Activated T-helper 1 cell treated with anti-CD3 and anti-CD28 coated beads, Interleukin-12 subunit alpha, Interleukin-12 subunit beta, Interleukin-2, Interleukin-4 antibody, amounts not matched to agents 30 ng/mL and 10 ng/mL and 1 ng/mL, durations not matched to agents 14 hours and 24 hours and 36 hours (primary cell): ENCODE measurements around the gene DOCK11. TPM values are rescaled to one million over a fixed set of nuclear protein-coding genes. Genes with fewer than 3 reads are reported as not detected.
"Not testable (repeated sequence)": the region's sequence is repeated elsewhere in the genome, so short reads cannot be mapped to it uniquely, and the experiment has no call there.

Experiments used
- DNase-seq: peaks from one replicate; pipeline ENCODE4 v3.0.0; 2021; ENCODE audit warnings: low spot score
- H3K27ac Mint-ChIP-seq: one replicate; pipeline ENCODE4 v1.8.0; 2021; ENCODE audit warnings: mild to moderate bottlenecking, mixed read lengths
- H3K27me3 Mint-ChIP-seq: one replicate; pipeline ENCODE4 v1.8.0; 2022; ENCODE audit warnings: mild to moderate bottlenecking, moderate library complexity, mixed read lengths; ENCODE audit not compliant: insufficient read depth
- H3K36me3 Mint-ChIP-seq: one replicate; pipeline ENCODE4 v1.8.0; 2021; ENCODE audit warnings: low read depth, mixed read lengths
- H3K4me1 Mint-ChIP-seq: one replicate; pipeline ENCODE4 v1.8.0; 2021; ENCODE audit warnings: low read depth, mixed read lengths
- H3K4me3 Mint-ChIP-seq: one replicate; pipeline ENCODE4 v1.8.0; 2021; ENCODE audit warnings: mild to moderate bottlenecking, moderate library complexity, mixed read lengths
- H3K9me3 Mint-ChIP-seq: one replicate; pipeline ENCODE4 v1.8.0; 2021; ENCODE audit warnings: mixed read lengths
- intact Hi-C: fragments of 100-400 bp; cut with micrococcal nuclease; formaldehyde crosslinking; loops from one replicate; pipeline ENCODE4 v1.15.1; 2024
- total RNA-seq: library from RNA; stranded (reverse); gene quantifications from 2 replicates; pipeline ENCODE4 v1.2.3, GENCODE V29; 2022

DOCK11 gene
- total RNA-seq, 1 donor from 2014 or later: 28.6 TPM

DNA sequence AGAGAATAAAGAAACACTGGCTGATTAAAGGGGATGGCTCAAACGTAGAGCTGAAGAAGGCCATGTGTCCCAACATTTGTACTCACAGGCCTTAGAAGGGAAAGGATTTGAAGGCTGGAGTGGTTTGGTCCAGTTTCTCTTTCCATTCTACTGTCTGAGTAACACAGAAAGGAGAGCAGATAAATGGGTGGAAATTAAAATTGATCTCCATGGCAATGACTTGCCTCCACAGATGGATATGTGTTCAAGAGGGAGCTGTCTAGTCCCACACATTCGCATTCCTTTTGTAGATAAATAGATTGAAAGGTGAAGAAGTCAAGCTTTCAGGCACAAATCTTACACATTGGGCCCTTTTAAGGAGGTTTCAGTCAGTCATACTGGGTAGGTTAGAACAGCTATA, 74.6 kb downstream of the DOCK11 start:
- peaks cover 26% of the 10 kb centered on the region for H3K36me3 Mint-ChIP-seq
- no peaks in the 10 kb centered on the region for H3K27me3 Mint-ChIP-seq
- peaks cover 13% of the 10 kb centered on the region for H3K4me1 Mint-ChIP-seq
- intact Hi-C loops: loop anchor here (1.0 to 2.0 kb wide), 2 partner anchors 34 to 75 kb away; partner anchors contain the start of gene DOCK11
- H3K9me3 Mint-ChIP-seq: no peaks in the 10 kb centered on the region
- H3K27ac Mint-ChIP-seq: peak overlapping the region; percentile 56
- no peak for DNase-seq
- H3K4me3 Mint-ChIP-seq: no peak overlapping the region

DNA sequence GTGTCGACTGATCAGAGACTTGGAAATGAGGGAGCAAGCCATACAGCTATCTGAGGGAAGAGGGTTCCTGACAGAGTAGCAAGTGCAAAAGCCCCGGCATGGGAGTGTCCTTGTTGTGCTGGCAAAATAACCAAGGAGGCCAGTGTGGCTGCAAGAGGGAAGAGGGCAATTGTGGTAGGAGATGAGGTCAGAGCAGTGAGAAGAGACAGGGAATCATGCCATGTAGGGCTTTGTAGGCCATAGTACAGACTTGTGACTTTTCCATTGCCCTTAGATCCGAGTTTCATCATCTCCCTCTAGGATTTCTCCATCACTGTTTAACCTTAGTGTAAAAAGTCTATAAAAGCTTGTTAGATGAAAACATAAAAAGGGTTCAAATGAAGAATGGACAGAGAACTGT, 76.2 kb downstream of the DOCK11 start:
- intact Hi-C loops: loop anchor here (2.0 kb wide), 1 partner anchor 77 kb away; the partner anchor contains the start of gene DOCK11
- no peak for DNase-seq
- no peaks in the 10 kb centered on the region for H3K9me3 Mint-ChIP-seq

DNA sequence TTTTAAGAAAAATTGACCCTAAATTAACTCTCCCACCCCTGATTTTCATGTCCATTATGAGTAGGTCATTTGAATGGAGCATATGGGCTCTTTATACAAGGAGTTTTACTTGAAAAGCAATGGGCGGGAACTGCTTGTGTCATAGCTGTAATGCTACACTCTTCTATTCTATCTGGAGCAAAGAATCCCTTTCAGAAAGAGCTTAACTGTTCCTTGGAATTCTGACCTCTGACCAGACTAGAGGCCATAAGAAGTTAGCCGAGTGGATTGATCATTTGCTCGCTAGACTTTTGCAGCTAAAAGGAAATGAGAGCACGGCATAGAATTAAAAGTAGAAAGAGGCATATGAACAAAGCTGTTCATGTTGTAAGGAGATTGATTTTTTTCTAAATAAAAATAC, 79.1 kb downstream of the DOCK11 start:
- Mint-ChIP-seq H3K36me3 (peaks cover 16% of the 10 kb centered on the region), H3K27ac (no peak overlapping the region), H3K27me3 (no peaks in the 10 kb centered on the region), H3K9me3 (no peaks in the 10 kb centered on the region), H3K4me1 (peaks cover 5% of the 10 kb centered on the region), H3K4me3 (no peak overlapping the region)
- intact Hi-C loops: no loop called here
- no peak for DNase-seq

More for the DNA sequence above, 76.2 kb downstream of the DOCK11 start:
- Mint-ChIP-seq H3K27ac (no peak overlapping the region), H3K4me3 (no peak overlapping the region), H3K4me1 (peaks cover 13% of the 10 kb centered on the region), H3K36me3 (peaks cover 19% of the 10 kb centered on the region), H3K27me3 (no peaks in the 10 kb centered on the region)

DNA sequence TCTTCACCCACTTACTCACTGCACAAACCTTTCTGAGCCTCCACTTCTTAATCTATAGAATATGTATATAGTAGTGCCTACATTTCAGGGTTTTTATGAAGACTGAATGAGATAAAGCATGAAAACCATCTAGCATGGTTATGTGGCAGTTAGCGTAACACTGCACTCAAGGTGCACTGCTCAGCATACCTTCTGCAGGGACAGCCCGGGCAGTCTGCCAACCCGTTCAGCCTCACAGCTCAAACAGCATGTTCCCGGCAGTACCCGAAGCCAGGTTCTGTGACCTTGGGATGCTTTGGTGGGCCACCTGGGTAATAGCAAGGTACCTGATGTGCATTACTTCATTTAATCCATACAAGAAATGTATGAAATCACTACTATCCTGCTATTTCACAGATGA, 81.4 kb downstream of the DOCK11 start:
- no peaks in the 10 kb centered on the region for H3K4me1 Mint-ChIP-seq
- no peaks in the 10 kb centered on the region for H3K9me3 Mint-ChIP-seq
- H3K27ac Mint-ChIP-seq: no peak overlapping the region
- no peak for DNase-seq
- H3K27me3 Mint-ChIP-seq: no peaks in the 10 kb centered on the region
- intact Hi-C loops: no loop called here
- H3K36me3 Mint-ChIP-seq: peaks cover 13% of the 10 kb centered on the region
- H3K4me3 Mint-ChIP-seq: no peak overlapping the region

DNA sequence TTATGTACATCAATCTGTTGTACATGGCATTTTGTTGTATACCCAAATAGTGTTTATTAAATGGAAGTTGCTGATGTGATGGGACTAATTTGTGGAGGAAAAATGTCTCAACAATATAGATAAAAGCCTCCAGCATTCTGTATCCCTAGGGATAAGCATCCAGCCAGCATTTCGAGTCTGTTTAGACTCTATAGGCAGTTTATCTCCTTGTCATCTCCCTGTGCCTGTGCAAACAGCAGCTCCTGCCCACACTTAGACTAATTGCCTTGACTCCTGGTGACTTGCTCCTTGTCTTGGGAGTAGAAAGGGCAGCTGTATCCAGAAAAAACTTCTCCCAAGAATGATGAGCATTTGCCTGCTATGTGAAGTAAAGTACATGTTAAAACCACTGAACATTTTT, 83.8 kb downstream of the DOCK11 start:
- Mint-ChIP-seq H3K4me3 (no peak overlapping the region), H3K9me3 (no peaks in the 10 kb centered on the region), H3K36me3 (peaks cover 14% of the 10 kb centered on the region), H3K4me1 (no peaks in the 10 kb centered on the region), H3K27ac (no peak overlapping the region), H3K27me3 (no peaks in the 10 kb centered on the region)
- intact Hi-C loops: no loop called here
- no peak for DNase-seq

DNA sequence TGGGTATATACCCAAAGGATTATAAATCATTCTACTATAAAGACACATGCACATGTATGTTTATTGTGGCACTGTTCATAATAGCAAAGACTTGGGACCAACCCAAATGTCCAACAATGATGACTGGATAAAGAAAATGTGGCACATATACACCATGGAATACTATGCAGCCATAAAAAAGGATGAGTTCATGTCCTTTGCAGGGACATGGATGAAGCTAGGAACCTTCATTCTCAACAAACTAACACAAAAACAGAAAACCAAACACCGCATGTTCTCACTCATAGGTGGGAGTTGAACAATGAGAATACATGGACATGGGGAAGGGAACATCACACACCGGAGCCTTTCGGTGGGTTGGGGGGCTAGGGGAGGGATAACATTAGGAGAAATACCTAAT, 87.3 kb downstream of the DOCK11 start:
- intact Hi-C loops, H3K4me3 Mint-ChIP-seq, DNase-seq, H3K27ac Mint-ChIP-seq, H3K27me3 Mint-ChIP-seq, H3K9me3 Mint-ChIP-seq, H3K4me1 Mint-ChIP-seq: not testable (repeated sequence)
- H3K36me3 Mint-ChIP-seq: peaks cover 25% of the 10 kb centered on the region

DNA sequence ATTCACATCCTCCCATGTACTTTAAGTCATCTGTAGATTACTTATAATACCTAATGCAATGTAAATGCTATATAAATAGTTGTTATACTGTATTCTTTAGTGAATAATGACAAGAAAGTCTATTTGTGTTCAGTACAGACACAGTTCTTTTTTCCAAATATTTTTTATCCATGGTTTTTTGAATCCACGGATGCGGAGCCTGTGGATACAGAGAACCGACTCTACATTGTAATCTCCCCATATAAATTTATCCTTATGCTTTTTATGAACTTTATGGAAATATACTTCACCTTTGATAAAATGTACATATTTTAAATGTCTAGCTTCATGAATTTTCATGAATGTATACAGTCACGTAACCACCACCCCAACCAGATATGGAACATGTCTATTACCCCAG, 88.2 kb downstream of the DOCK11 start:
- no peak for DNase-seq
- Mint-ChIP-seq H3K36me3 (peaks cover 29% of the 10 kb centered on the region), H3K27ac (no peak overlapping the region), H3K27me3 (no peaks in the 10 kb centered on the region), H3K9me3 (no peaks in the 10 kb centered on the region), H3K4me3 (no peak overlapping the region), H3K4me1 (no peaks in the 10 kb centered on the region)
- intact Hi-C loops: no loop called here

DNA sequence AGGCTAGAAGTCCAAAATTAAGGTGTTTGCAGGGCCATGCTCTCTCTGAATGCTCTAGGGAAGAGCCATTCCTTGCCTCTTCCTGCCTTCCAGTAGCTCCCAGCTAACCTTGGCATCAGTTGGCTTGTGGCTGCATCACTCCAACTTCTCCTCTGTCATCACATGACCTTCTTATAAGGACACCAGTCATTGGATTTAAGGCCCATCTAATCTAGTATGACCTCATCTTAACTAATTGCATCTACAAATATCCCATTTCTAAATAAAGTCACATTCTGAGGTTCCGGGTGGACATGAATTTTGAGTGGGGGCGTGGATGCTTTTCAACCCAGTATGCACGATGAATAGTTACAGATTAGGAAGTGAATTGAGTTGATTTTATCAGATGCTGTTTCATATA, 89.7 kb downstream of the DOCK11 start:
- intact Hi-C loops: no loop called here
- Mint-ChIP-seq H3K27ac (no peak overlapping the region), H3K36me3 (peaks cover 26% of the 10 kb centered on the region), H3K4me3 (no peak overlapping the region), H3K4me1 (no peaks in the 10 kb centered on the region), H3K9me3 (no peaks in the 10 kb centered on the region), H3K27me3 (no peaks in the 10 kb centered on the region)
- DNase-seq: no peak

DNA sequence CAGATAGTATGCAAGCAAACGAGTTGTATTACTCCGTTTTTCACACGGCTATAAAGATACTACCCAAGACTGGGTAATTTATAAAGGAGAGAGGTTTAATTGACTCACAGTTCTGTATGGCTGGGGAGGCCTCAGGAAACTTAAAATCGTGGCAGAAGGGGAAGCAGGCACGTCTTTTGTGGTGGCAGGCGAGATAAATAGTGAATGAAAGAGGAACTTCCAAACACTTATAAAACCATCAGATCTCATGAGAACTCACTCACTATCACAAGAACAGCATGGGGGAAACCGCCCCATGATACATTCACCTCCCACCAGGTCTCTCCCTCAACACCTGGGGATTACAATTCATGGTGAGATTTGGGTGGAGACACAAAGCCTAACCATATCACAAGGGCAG, 90.6 kb downstream of the DOCK11 start:
- H3K36me3 Mint-ChIP-seq: peaks cover 30% of the 10 kb centered on the region
- DNase-seq, H3K4me3 Mint-ChIP-seq, H3K9me3 Mint-ChIP-seq, H3K27ac Mint-ChIP-seq, H3K4me1 Mint-ChIP-seq, H3K27me3 Mint-ChIP-seq, intact Hi-C loops: not testable (repeated sequence)

DNA sequence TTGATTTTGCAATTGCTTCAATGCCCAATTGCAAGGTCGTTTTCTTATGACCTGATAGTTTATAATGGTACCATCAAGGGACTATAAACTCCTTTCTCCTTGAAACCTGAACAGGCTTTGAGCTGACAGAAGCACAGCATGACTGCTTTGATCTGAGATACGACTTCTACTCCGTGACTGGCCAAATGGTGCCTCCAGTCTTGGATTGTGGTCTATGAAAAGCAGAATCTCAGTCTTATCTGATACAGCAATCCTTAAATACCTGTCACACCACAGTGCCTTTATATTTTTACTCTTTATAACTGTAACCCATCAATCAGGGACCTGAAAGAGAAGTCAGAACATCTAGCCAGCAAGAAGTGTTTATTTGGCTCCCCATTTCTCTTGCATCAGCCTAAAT, 93.1 kb downstream of the DOCK11 start:
- Mint-ChIP-seq H3K27ac (no peak overlapping the region), H3K4me1 (no peaks in the 10 kb centered on the region), H3K36me3 (peaks cover 33% of the 10 kb centered on the region), H3K9me3 (no peaks in the 10 kb centered on the region), H3K4me3 (no peak overlapping the region), H3K27me3 (no peaks in the 10 kb centered on the region)
- DNase-seq: no peak
- intact Hi-C loops: no loop called here

DNA sequence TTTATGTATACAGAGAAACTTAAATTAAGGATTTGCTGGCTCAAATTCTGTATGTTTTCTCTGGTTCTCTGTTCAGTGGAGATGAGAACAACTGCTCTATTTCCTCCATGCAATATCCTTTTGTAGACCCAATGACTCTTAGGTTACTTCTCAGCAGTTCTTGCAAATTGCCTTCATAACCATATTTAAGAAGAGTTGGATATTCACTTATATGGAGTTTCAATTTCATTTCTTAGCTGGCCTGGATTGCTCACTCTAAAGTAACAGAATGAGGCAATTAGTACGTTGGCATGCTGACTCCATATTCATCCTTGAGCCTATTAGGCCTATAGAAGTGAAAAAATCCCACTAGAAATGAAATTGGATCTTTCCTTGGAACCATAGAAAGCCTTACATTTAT, 93.6 kb downstream of the DOCK11 start:
- peaks cover 32% of the 10 kb centered on the region for H3K36me3 Mint-ChIP-seq

DNA sequence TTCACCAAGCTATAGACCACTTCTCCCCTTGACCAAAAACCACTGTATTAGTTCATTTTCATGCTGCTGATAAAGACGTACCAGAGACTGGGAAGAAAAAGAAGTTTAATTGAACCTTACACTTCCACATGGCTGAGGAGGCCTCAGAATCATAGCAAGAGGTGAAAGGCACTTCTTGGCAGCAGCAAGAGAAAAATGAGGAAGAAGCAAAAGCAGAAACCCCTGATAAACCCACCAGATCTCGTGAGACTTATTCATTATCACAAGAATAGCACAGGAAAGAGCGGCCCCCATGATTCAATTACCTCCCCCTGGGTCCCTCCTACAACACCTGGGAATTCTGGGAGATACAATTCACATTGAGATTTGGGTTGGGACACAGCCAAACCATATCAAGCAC, 97.8 kb downstream of the DOCK11 start:
- H3K27ac Mint-ChIP-seq: no peak overlapping the region
- peaks cover 19% of the 10 kb centered on the region for H3K36me3 Mint-ChIP-seq
- H3K9me3 Mint-ChIP-seq: no peaks in the 10 kb centered on the region
- DNase-seq: no peak
- H3K4me3 Mint-ChIP-seq: no peak overlapping the region
- intact Hi-C loops: no loop called here
- H3K27me3 Mint-ChIP-seq: no peaks in the 10 kb centered on the region
- no peaks in the 10 kb centered on the region for H3K4me1 Mint-ChIP-seq

More for the DNA sequence above, 93.6 kb downstream of the DOCK11 start:
- no peak overlapping the region for H3K4me3 Mint-ChIP-seq
- H3K9me3 Mint-ChIP-seq: no peaks in the 10 kb centered on the region
- DNase-seq: no peak
- intact Hi-C loops: no loop called here
- H3K27me3 Mint-ChIP-seq: no peaks in the 10 kb centered on the region
- no peaks in the 10 kb centered on the region for H3K4me1 Mint-ChIP-seq
- no peak overlapping the region for H3K27ac Mint-ChIP-seq

DNA sequence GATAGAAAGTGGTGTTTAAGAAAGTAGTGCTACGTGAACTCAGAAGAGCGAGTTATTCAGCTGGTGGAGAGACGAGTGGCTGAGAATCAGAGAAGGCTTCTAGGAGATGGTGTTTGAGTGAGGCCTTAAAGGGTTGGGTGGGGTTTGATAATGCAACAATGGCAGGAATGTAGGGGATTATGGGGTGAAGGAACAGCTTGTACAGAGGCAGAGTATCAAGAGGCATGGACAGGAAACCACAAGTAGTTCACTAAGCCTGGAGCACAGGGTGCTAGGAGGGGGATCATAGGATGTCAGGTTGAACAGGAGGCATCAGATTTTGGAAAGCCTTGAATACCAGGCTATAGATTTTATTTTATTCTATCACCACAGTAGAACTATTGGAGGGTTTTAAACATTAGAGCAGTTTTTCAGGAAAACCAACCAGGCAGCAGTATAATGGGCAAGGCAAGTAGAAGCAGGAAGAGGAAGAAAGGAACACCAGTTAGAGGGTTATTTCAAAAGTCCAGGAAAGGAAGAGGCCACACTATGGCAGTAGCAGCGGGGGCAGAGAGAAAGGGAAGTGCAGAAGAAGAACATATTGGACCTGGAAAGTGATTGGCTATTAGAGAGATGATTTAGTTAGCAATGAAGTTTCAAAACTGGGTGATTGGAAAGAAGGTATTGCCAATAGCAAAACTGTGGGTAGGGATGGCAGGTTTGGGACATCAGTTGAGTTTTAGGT, 99.2 kb downstream of the DOCK11 start:
- Mint-ChIP-seq H3K27ac (no peak overlapping the region), H3K4me3 (no peak overlapping the region), H3K4me1 (no peaks in the 10 kb centered on the region), H3K27me3 (no peaks in the 10 kb centered on the region), H3K36me3 (peaks cover 23% of the 10 kb centered on the region), H3K9me3 (no peaks in the 10 kb centered on the region)
- no peak for DNase-seq
- intact Hi-C loops: no loop called here
